DND-41 (cell line): ENCODE data around the gene CBR4.

ENCODE experiments used
- ATAC-seq: fragments of 200-7000 bp; cut with Tn5 transposase; 3 replicates; pipeline ENCODE4 v1.9.1; 2021; ENCODE audit warnings: low read depth; ENCODE audit not compliant: insufficient read depth
- DNase-seq: peaks from one replicate; pipeline ENCODE4 v3.0.0-alpha.2; 2020
- H2AFZ ChIP-seq: 2 replicates; pipeline ENCODE4 v1.6.0; 2012; ENCODE audit warnings: low read depth, low read length
- H3K27ac ChIP-seq: 2 replicates; pipeline ENCODE4 v1.5.1; 2012; ENCODE audit warnings: low read length, inconsistent platforms
- H3K27me3 ChIP-seq: fragments of 200-600 bp; sonication (generic); 2 replicates; pipeline ENCODE4 v1.6.0; 2012; ENCODE audit warnings: low read length, mild to moderate bottlenecking, inconsistent platforms; ENCODE audit not compliant: insufficient read depth, poor library complexity
- H3K36me3 ChIP-seq: 2 replicates; pipeline ENCODE4 v1.5.1; 2012; ENCODE audit warnings: low read length, inconsistent platforms; ENCODE audit not compliant: insufficient read depth
- H3K4me1 ChIP-seq: 2 replicates; pipeline ENCODE4 v1.5.1; 2012; ENCODE audit warnings: mild to moderate bottlenecking, low read length; ENCODE audit not compliant: insufficient read depth
- H3K4me2 ChIP-seq: 2 replicates; pipeline ENCODE4 v1.6.0; 2012; ENCODE audit warnings: mild to moderate bottlenecking, moderate library complexity, low read length, inconsistent platforms; ENCODE audit not compliant: insufficient read depth
- H3K4me3 ChIP-seq, 2 experiments: fragments of 200-600 bp in 1 of 2; shearing (Covaris generic) in 1 of 2; 2 replicates each; pipeline ENCODE4 v1.5.1; 2012 to 2016; ENCODE audit warnings: inconsistent platforms in 2 of 2, low read length in 2 of 2, mild to moderate bottlenecking in 2 of 2, low read depth in 1 of 2, moderate library complexity in 1 of 2
- H3K79me2 ChIP-seq: 2 replicates; pipeline ENCODE4 v1.6.0; 2012; ENCODE audit warnings: low read length, inconsistent platforms; ENCODE audit not compliant: insufficient read depth
- H3K9ac ChIP-seq: 2 replicates; pipeline ENCODE4 v1.6.0; 2012; ENCODE audit warnings: low read depth, mild to moderate bottlenecking, inconsistent platforms, low read length, moderate library complexity
- H3K9me3 ChIP-seq: 2 replicates; pipeline ENCODE4 v1.5.1; 2012; ENCODE audit warnings: low read length, moderate library complexity, mild to moderate bottlenecking, inconsistent platforms; ENCODE audit not compliant: insufficient read depth, severe bottlenecking
- H4K20me1 ChIP-seq: 2 replicates; pipeline ENCODE4 v1.6.0; 2012; ENCODE audit warnings: low read length; ENCODE audit not compliant: insufficient read depth
- CTCF ChIP-seq: IDR thresholded peaks from 2 replicates; pipeline ENCODE4 v1.5.1; 2012; ENCODE audit warnings: borderline replicate concordance, low read length, moderate library complexity, mild to moderate bottlenecking; ENCODE audit not compliant: poor library complexity, severe bottlenecking; ENCODE audit errors: extremely low read depth
- EZH2 ChIP-seq: IDR thresholded peaks from 3 replicates; pipeline ENCODE4 v1.6.1; 2012; ENCODE audit warnings: borderline replicate concordance, low read depth, mild to moderate bottlenecking, moderate library complexity, low read length, inconsistent platforms; ENCODE audit not compliant: severe bottlenecking

Gene CBR4

GRCh38 chr4:169050881-169051760, 41.1 kb upstream of the CBR4 start:
- H3K4me2 ChIP-seq = no peak overlapping the region
- H3K27me3 ChIP-seq = no peaks in the 10 kb centered on the region
- H3K36me3 ChIP-seq = no peaks in the 10 kb centered on the region
- no peak for DNase-seq
- no peak overlapping the region for H3K27ac ChIP-seq
- no peaks in the 10 kb centered on the region for H3K9me3 ChIP-seq
- H3K4me1 ChIP-seq = no peaks in the 10 kb centered on the region
- H2AFZ ChIP-seq = no peak overlapping the region
- no peak overlapping the region for H3K9ac ChIP-seq
- H3K79me2 ChIP-seq = no peaks in the 10 kb centered on the region
- TF ChIP-seq EZH2 = no peak
- TF ChIP-seq CTCF = no peak
- H4K20me1 ChIP-seq = no peaks in the 10 kb centered on the region
- ATAC-seq = no peak
- no peak overlapping the region for H3K4me3 ChIP-seq

GRCh38 chr4:169050284-169050683, 40.2 kb upstream of the CBR4 start:
- H3K36me3 ChIP-seq = no peaks in the 10 kb centered on the region
- no peaks in the 10 kb centered on the region for H3K27me3 ChIP-seq
- no peaks in the 10 kb centered on the region for H3K79me2 ChIP-seq
- no peak overlapping the region for H3K27ac ChIP-seq
- no peak overlapping the region for H2AFZ ChIP-seq
- ATAC-seq = no peak
- H3K4me1 ChIP-seq = no peaks in the 10 kb centered on the region
- no peak overlapping the region for H3K4me2 ChIP-seq
- H3K9me3 ChIP-seq = no peaks in the 10 kb centered on the region
- no peak overlapping the region for H3K9ac ChIP-seq
- H3K4me3 ChIP-seq = no peak overlapping the region
- DNase-seq = no peak
- TF ChIP-seq CTCF (no peak), EZH2 (no peak)
- H4K20me1 ChIP-seq = no peaks in the 10 kb centered on the region

- Histone ChIP-seq H3K9me3 (no peaks in the 10 kb centered on the region), H3K27me3 (no peaks in the 10 kb centered on the region), H3K9ac (no peak overlapping the region), H2AFZ (no peak overlapping the region), H3K4me1 (no peaks in the 10 kb centered on the region), H3K79me2 (no peaks in the 10 kb centered on the region), H4K20me1 (no peaks in the 10 kb centered on the region), H3K4me3 (no peak overlapping the region), H3K27ac (no peak overlapping the region), H3K36me3 (no peaks in the 10 kb centered on the region), H3K4me2 (no peak overlapping the region)
- ATAC-seq = no peak
- DNase-seq = no peak
- TF ChIP-seq CTCF (no peak), EZH2 (no peak)
Observed at GRCh38 chr4:169048868-169049414, 38.9 kb upstream of the CBR4 start.
